ENCODE measurements around the gene MAF. TPM values are rescaled to one million over a fixed set of nuclear protein-coding genes. Genes with fewer than 3 reads are reported as not detected.
A peak's percentile ranks its signal among the peaks of the same experiment; 100 is the strongest.

The MAF gene
- total RNA-seq, 2 experiments from 2014 or later, result 36.0 to 36.2 TPM

DNA sequence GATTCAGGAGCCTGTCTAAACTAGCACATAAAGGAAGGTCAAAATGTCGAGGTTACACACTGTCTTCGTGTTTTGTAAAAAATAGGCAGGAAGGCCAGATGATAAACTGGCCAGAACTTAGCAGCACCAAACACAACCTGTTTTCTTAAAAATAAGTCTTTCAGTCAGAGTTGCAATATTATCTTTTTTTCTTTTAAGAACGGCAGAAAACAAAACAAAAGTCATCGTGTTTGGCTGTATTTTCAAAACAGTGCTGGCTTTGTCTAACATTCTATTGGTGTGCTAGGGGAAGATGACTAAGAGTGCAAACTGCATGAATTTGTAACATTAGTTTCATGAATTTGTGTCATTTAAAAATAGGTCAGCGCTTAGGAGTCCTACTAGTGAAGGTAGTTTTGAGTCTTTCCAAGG is 5.3 kb downstream of the MAF start:
- H3K4me3 Mint-ChIP-seq, result peak overlapping the region; percentile 89
- POLR2A ChIA-PET, result interaction anchor here (0.6 kb wide), 1 partner anchor 11 kb away, joined by 5 read pairs; no protein-coding TSS in a partner anchor
- Histone ChIP-seq H3K27me3 (ENCODE audit: control insufficient read depth in 1 of 2, insufficient read depth in 2 of 2, low read length in 2 of 2) (peaks cover 0 to 3% of the 10 kb centered on the region in 2 experiments), H3K36me3 (ENCODE audit: insufficient read depth, low read length) (no peaks in the 10 kb centered on the region), H3K9me3 (ENCODE audit: control insufficient read depth in 1 of 2, insufficient read depth in 1 of 2, low read length in 2 of 2) (no peaks in the 10 kb centered on the region), H3K4me1 (ENCODE audit: insufficient read depth, low read length) (peaks cover 9% of the 10 kb centered on the region), H3K27ac (ENCODE audit: low read depth in 1 of 2, low read length in 2 of 2) (peak overlapping the region in 1 of 2 donors; percentile 46), H3K4me3 (ENCODE audit: low read length) (peak overlapping the region; percentile 77)
- CTCF ChIA-PET, result no interaction called here
- H3K9me3 Mint-ChIP-seq, result no peaks in the 10 kb centered on the region
- no peak for TF ChIP-seq CTCF (IDR thresholded peaks at IDR 0.05)
- peaks cover 48% of the 10 kb centered on the region for H3K4me1 Mint-ChIP-seq (ENCODE audit: low read depth)
- H3K27ac Mint-ChIP-seq, result peak overlapping the region; percentile 80
- peaks cover 19% of the 10 kb centered on the region for H3K36me3 Mint-ChIP-seq (ENCODE audit: low read depth)
- intact Hi-C loops (cut with DNase I, micrococcal nuclease), result no loop called here
- ATAC-seq (ENCODE audit: poor library complexity) (no peak), DNase-seq (no peak)
- H3K27me3 Mint-ChIP-seq, result peaks cover 7% of the 10 kb centered on the region

GRCh38 chr16:79593754-79594153 is 6.8 kb downstream of the MAF start:
- H3K27me3 Mint-ChIP-seq, result peaks cover 15% of the 10 kb centered on the region

GRCh38 chr16:79593074-79593531 is 7.4 kb downstream of the MAF start:
- ATAC-seq (ENCODE audit: poor library complexity), result peak; percentile 18
- CTCF ChIA-PET, result no interaction called here

More at GRCh38 chr16:79593754-79594153, 6.8 kb downstream of the MAF start:
- Histone ChIP-seq H3K4me3 (ENCODE audit: low read length) (no peak overlapping the region), H3K9me3 (ENCODE audit: control insufficient read depth in 1 of 2, insufficient read depth in 1 of 2, low read length in 2 of 2) (no peaks in the 10 kb centered on the region), H3K36me3 (ENCODE audit: insufficient read depth, low read length) (no peaks in the 10 kb centered on the region), H3K27ac (ENCODE audit: low read depth in 1 of 2, low read length in 2 of 2) (no peak overlapping the region), H3K4me1 (ENCODE audit: insufficient read depth, low read length) (peaks cover 18% of the 10 kb centered on the region), H3K27me3 (ENCODE audit: control insufficient read depth in 1 of 2, insufficient read depth in 2 of 2, low read length in 2 of 2) (peaks cover 3 to 11% of the 10 kb centered on the region in 2 experiments)
- no peak for ATAC-seq (ENCODE audit: poor library complexity)
- no peak for TF ChIP-seq CTCF (IDR thresholded peaks at IDR 0.05)
- DNase-seq, result no peak
- Mint-ChIP-seq H3K4me3 (peak overlapping the region; percentile 59), H3K36me3 (ENCODE audit: low read depth) (peaks cover 17% of the 10 kb centered on the region), H3K27ac (peak overlapping the region; percentile 80), H3K4me1 (ENCODE audit: low read depth) (peaks cover 54% of the 10 kb centered on the region), H3K9me3 (no peaks in the 10 kb centered on the region)
- intact Hi-C loops (cut with DNase I, micrococcal nuclease), result no loop called here
- CTCF ChIA-PET, result no interaction called here
- POLR2A ChIA-PET, result interaction anchor here (1.0 kb wide), 1 partner anchor 310 kb away, joined by 3 read pairs; no protein-coding TSS in a partner anchor

More at GRCh38 chr16:79593074-79593531, 7.4 kb downstream of the MAF start:
- Histone ChIP-seq H3K27me3 (ENCODE audit: control insufficient read depth in 1 of 2, insufficient read depth in 2 of 2, low read length in 2 of 2) (peaks cover 3 to 11% of the 10 kb centered on the region in 2 experiments), H3K4me1 (ENCODE audit: insufficient read depth, low read length) (peaks cover 18% of the 10 kb centered on the region), H3K36me3 (ENCODE audit: insufficient read depth, low read length) (no peaks in the 10 kb centered on the region), H3K4me3 (ENCODE audit: low read length) (peak overlapping the region; percentile 15), H3K9me3 (ENCODE audit: control insufficient read depth in 1 of 2, insufficient read depth in 1 of 2, low read length in 2 of 2) (no peaks in the 10 kb centered on the region), H3K27ac (ENCODE audit: low read depth in 1 of 2, low read length in 2 of 2) (peak overlapping the region; percentile 3 to 25)
- H3K27me3 Mint-ChIP-seq, result peaks cover 15% of the 10 kb centered on the region
- peak overlapping the region; percentile 80 for H3K27ac Mint-ChIP-seq
- peak overlapping the region; percentile 56 for H3K4me3 Mint-ChIP-seq
- peak in 2 of 14 experiments; percentile 24 to 32 for DNase-seq
- peaks cover 49% of the 10 kb centered on the region for H3K4me1 Mint-ChIP-seq (ENCODE audit: low read depth)
- POLR2A ChIA-PET, result no interaction called here
- TF ChIP-seq CTCF (IDR thresholded peaks at IDR 0.05), result no peak
- intact Hi-C loops (cut with DNase I, micrococcal nuclease), result no loop called here
- H3K36me3 Mint-ChIP-seq (ENCODE audit: low read depth), result peaks cover 10% of the 10 kb centered on the region
- no peaks in the 10 kb centered on the region for H3K9me3 Mint-ChIP-seq

All from CD4-positive, alpha-beta T cell (primary cell).